HG03521 (cell line): ENCODE results near the gene SPATA6.
"Not testable (repeated sequence)": the region's sequence is repeated elsewhere in the genome, so short reads cannot be mapped to it uniquely, and the experiment has no call there.

ENCODE experiments used
- ATAC-seq: cut with Tn5 transposase; IDR thresholded peaks from one replicate; pipeline ENCODE4 v1.9.1; 2021; ENCODE audit warnings: mild to moderate bottlenecking, moderate library complexity; ENCODE audit not compliant: unreplicated experiment

The SPATA6 gene

DNA sequence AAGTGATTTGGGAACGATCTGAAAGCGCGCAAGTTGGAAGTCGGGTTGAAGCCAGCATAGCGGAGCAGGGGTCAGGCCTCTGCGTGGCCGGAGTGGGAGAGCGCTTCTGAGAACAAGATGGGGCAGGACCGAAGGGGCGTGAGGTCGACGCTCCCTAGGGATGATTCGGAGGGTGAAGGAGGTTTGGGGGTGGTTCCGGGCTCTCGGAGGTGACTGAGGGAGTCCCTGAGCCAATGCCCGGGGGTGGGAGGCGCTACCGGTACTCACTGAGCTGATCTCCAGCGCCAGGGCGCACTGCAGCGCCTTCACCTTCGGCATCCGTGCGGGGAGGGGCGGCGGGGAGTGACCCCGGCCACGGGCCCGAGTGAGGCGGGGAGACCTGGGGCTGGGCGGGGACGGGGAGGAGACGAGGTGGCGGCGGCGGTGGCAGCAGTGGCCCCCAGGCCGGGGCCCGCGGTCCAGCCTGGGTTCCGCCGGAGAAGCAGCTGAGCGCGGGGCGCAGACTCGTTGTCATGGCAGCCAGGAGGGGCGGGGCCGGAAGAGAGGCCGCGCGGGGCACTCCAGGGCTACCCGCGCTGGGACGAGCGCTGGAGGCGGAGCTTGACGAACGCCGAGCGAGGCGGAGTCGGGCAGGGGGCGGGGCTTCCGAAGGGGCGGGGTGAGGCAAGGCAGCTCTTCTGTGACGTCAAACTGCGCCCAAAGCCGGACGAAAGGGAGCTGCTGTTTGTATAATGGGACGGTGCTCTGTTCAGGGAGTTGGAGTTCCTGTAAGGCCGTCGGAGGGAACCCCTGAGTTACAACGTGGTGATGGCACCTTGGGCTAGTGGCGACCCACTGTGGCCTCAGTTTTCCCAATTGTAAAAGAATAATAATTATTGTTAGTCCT is at the start of gene SPATA6:
TSS of gene SPATA6 (minus strand) at position 514 of the 886 bp plus-strand sequence. CDS start at position 318, 196 bp downstream.
- peak; percentile 100 for ATAC-seq

GRCh38 chr1:48519896-48520295 is 47.9 kb upstream of the SPATA6 start:
- not testable (repeated sequence) for ATAC-seq

GRCh38 chr1:48506870-48507269 is 34.9 kb upstream of the SPATA6 start:
- ATAC-seq = no peak

GRCh38 chr1:48500541-48501450 is 28.8 kb upstream of the SPATA6 start:
- ATAC-seq = no peak

DNA sequence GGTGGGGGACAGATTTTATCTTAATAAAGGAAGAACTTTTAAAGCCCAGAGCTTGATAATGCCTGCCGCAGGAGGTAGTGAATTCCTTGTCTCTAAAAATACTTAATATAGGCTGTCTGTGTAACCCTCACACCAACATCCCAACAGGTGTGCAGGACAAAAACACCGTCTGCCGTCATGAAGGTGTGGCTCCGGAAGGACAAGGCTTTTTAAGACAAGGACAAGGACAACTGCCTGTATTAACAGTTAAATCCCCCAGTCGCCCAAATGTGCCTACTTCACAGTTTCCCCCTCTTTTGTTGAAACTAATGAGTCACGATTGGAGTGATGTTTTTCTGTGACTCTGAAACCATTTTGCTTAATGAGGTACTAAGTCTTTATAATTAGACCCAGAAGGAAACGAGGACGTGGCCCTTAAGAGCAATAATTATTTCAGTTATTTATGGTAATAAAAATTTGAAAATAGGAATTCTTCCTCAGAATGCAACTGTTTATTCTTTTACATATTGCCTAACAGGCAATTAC is 27.3 kb upstream of the SPATA6 start:
- ATAC-seq = no peak

DNA sequence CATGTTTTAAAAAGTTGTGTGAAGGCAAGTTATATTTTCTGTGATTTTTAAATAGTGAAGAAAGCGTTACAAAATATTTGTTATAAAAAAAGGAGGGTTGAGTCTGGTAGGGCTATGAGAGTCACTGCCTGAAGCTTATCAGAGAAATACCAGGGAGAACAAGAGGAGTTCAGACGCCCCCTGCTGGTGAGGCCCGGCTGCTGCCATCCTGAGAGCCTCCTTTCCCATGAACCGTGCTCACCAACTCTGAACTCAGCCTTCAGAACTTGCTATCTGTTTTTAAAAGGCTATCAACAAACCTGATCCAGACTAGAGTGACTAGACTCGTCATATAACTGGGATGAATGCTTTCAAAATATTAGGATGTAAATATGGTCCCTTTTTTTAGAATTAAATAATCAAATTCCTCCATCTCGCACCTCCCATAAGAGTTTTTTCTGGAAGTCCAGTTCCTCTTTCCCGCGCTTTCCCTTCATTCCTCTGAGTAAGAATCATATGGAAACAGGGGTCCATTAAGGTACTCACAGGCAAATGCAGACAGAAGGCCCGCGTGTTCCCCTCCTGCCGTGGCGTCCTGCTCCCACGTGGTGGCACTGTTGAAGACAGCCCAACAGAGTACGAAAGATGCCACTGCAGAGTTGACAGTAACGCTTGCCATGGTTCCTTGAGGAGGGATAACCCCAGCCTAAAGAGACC is 26.2 kb upstream of the SPATA6 start:
- peak; percentile 80 for ATAC-seq

GRCh38 chr1:48495911-48496310 is 23.9 kb upstream of the SPATA6 start:
- ATAC-seq = no peak

- no peak for ATAC-seq
Observed at GRCh38 chr1:48495166-48495565, 23.2 kb upstream of the SPATA6 start.

DNA sequence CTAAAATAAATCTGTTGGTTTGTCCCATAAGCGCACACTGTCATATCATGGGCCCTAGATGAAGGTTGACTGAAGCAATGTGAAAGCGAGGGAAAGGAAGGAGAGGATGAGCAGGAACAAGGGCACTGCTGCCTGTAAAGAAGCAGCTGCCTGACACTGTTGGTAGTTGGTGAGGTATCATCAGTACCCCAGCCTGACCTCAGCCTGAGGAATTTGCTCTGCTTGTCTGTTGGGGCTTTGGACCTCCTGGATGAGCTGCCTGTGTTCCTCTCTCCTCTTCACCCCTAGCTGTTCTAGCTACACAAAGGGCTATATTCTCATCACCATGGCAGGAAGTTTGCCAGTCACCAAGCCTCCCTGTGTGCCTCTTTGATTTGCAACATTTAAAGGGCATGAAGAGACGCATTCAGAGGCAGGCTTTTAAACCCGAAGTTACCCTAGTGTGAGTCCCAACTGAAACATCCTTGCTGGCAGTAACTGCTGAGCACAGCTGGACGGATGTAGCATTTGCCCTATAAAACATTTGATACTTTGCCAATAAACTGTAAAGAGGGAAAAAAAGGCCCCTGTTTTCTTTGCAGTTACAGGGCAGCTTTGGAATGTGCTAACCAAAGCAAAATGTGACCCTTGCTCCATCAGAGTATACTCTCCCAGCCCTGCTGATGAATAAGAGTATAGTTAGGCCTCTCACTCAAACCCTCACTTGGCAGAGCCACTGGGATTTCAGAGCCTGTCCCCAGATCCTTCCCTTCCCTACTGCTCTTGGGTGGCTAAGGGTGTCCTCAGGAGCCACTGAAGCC is 22.2 kb upstream of the SPATA6 start:
- no peak for ATAC-seq

GRCh38 chr1:48493041-48493440 is 21.0 kb upstream of the SPATA6 start:
- no peak for ATAC-seq

- no peak for ATAC-seq
Observed at GRCh38 chr1:48492392-48492791, 20.4 kb upstream of the SPATA6 start.

DNA sequence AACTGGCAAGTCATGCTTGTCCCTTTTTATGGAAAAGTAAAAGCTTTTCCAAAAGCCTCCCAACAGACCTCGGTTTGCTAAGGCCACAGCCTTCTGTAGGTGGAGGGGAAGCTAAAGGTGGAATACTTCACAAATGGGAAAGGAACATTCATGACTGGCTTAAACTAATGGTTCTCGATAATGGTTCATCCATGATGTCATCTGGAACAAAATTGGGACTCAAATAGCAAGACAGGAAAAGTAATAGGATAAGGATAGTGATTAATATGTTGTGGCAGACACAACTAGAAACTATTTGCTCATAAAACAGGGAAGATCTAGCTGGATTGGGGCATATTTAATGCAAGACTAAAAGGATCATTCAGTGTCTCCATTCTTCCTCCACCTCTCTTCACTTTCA is 16.7 kb upstream of the SPATA6 start:
- no peak for ATAC-seq

DNA sequence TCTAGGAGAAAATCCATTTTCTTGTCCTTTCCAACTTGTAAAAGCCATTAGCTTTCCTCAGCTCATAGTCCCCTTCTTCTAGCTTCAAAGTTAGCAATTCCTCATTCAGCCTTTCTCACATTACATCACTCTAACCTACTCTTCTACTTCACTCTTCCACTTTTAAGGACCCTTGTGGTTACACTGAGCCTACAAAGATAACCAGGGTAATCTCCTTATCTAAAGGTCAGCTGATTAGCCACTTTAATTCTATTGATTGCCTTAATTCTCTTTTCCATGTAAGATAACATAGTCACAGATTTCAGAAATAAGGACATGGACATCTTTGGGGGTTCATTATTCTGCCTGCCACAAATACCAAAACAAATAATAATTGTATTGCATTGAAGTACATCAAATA is 8.5 kb upstream of the SPATA6 start:
- ATAC-seq = no peak

- ATAC-seq = not testable (repeated sequence)
Observed at GRCh38 chr1:48480023-48480422, 8.0 kb upstream of the SPATA6 start.

DNA sequence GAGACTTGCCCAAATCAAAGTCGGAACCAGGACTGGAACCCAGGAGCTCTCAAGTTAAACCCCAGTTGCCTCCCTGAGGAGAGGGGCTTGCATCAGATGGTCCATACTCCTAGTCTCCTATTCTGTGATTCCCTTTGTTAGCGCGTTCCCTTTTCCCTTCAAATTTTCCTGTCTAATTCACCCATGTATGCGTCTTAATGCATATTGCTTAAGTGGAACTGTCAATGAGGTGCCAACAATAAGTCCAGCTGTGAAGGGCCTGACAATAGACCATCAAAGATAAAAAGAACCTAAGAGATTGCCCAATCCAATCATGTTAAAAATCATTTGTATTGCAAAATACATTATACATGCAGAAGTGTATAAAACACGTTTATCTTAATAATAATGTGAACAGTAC is 634 bp upstream of the SPATA6 start:
- no peak for ATAC-seq

GRCh38 chr1:48470950-48471690 is 884 bp downstream of the SPATA6 start:
- no peak for ATAC-seq

DNA sequence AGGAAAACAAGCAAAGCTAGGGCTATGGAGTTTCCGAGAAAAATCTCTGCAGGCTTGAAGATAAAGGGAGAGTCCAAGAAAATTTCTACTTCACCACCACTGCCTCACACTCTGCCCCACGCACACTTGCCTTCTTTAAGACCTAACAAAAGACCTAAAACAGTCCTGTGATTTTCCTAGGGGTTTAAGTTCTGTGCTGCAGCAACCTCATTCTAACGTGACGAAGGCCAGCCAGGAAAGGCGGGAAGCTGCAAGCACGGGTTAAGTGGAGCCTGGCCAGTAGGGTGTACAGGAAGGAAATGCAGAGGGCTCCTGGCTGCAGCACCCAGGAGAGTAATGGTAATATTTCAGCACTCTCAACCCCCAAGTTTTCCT is 1.5 kb downstream of the SPATA6 start:
- no peak for ATAC-seq

GRCh38 chr1:48469616-48470480 is 2.2 kb downstream of the SPATA6 start:
- ATAC-seq = no peak
